OCI-LY3 (cell line): ENCODE data around the gene KRT36.

ENCODE experiments used
- H2AFZ ChIP-seq: fragments of 200-600, 300-600 bp; shearing (Covaris generic); 2 replicates; pipeline ENCODE4 v1.6.0; 2014; ENCODE audit warnings: antibody characterized with exemption, low read depth, low read length
- H3K27ac ChIP-seq: fragments of 200-600, 300-600 bp; sonication (generic); 2 replicates; pipeline ENCODE4 v1.5.1; 2014; ENCODE audit warnings: mild to moderate bottlenecking, low read length, moderate library complexity, mixed read lengths
- H3K27me3 ChIP-seq: fragments of 200-600, 300-600 bp; sonication (generic); 2 replicates; pipeline ENCODE4 v1.6.1; 2014; ENCODE audit warnings: low read depth, low read length, mixed read lengths
- H3K36me3 ChIP-seq: fragments of 200-600, 300-600 bp; sonication (generic); replicated peaks from 2 replicates; pipeline ENCODE3; 2014; ENCODE audit warnings: low read depth, low read length, mixed read lengths
- H3K4me1 ChIP-seq: fragments of 300-600, 200-600 bp; sonication (generic); 2 replicates; pipeline ENCODE4 v1.6.1; 2014; ENCODE audit warnings: low read length, mixed read lengths
- H3K4me2 ChIP-seq: fragments of 200-600, 300-600 bp; sonication (generic); 2 replicates; pipeline ENCODE4 v1.6.1; 2014; ENCODE audit warnings: low read length, mixed read lengths
- H3K4me3 ChIP-seq: fragments of 300-600, 200-600 bp; sonication (generic); 2 replicates; pipeline ENCODE4 v1.5.1; 2014; ENCODE audit warnings: antibody characterized with exemption, mild to moderate bottlenecking, low read length, moderate library complexity
- H3K79me2 ChIP-seq: fragments of 300-600, 200-600 bp; shearing (Covaris generic); 2 replicates; pipeline ENCODE4 v1.6.1; 2014; ENCODE audit warnings: mild to moderate bottlenecking, low read length, mixed read lengths
- H3K9ac ChIP-seq: fragments of 300-600, 200-600 bp; shearing (Covaris generic); 2 replicates; pipeline ENCODE4 v1.6.0; 2014; ENCODE audit warnings: mild to moderate bottlenecking, low read length, moderate library complexity
- H3K9me3 ChIP-seq: fragments of 200-600, 300-600 bp; shearing (Covaris generic); 2 replicates; pipeline ENCODE4 v1.6.1; 2014; ENCODE audit warnings: low read length, mixed read lengths; ENCODE audit not compliant: insufficient read depth
- H4K20me1 ChIP-seq: fragments of 200-600, 300-600 bp; sonication (generic); 2 replicates; pipeline ENCODE4 v1.6.1; 2016; ENCODE audit warnings: low read length, mixed read lengths; ENCODE audit not compliant: insufficient read depth
- CTCF ChIP-seq: fragments of 200-600, 300-600 bp; sonication (generic); IDR thresholded peaks from 2 replicates; pipeline ENCODE4 v1.5.1; 2014; ENCODE audit warnings: antibody characterized with exemption, low read length, low read depth
- EZH2phosphoT487 ChIP-seq: fragments of 200-600 bp; shearing (Covaris generic); IDR thresholded peaks from 2 replicates; pipeline ENCODE4 v1.6.1; 2018; ENCODE audit warnings: antibody characterized with exemption, mixed run types, low read depth

Gene KRT36

GRCh38 chr17:41522301-41523224 is 32.9 kb upstream of the KRT36 start:
- no peak overlapping the region for H3K4me3 ChIP-seq
- no peak overlapping the region for H3K4me2 ChIP-seq
- H3K27ac ChIP-seq = no peak overlapping the region
- no peak for TF ChIP-seq CTCF
- no peak for TF ChIP-seq EZH2phosphoT487
- H4K20me1 ChIP-seq = no peaks in the 10 kb centered on the region
- no peak overlapping the region for H2AFZ ChIP-seq
- no peaks in the 10 kb centered on the region for H3K4me1 ChIP-seq
- no peaks in the 10 kb centered on the region for H3K79me2 ChIP-seq
- H3K9me3 ChIP-seq = no peaks in the 10 kb centered on the region
- H3K36me3 ChIP-seq = no peaks in the 10 kb centered on the region
- peaks cover 9% of the 10 kb centered on the region for H3K27me3 ChIP-seq
- no peak overlapping the region for H3K9ac ChIP-seq

GRCh38 chr17:41521574-41522261 is 32.0 kb upstream of the KRT36 start:
- no peak overlapping the region for H3K9ac ChIP-seq

GRCh38 chr17:41520821-41521521 is 31.3 kb upstream of the KRT36 start:
- no peak overlapping the region for H3K4me2 ChIP-seq
- peaks cover 9% of the 10 kb centered on the region for H3K27me3 ChIP-seq
- no peaks in the 10 kb centered on the region for H4K20me1 ChIP-seq
- H3K9me3 ChIP-seq = no peaks in the 10 kb centered on the region
- TF ChIP-seq CTCF (no peak), EZH2phosphoT487 (no peak)
- H3K36me3 ChIP-seq = no peaks in the 10 kb centered on the region
- no peaks in the 10 kb centered on the region for H3K4me1 ChIP-seq
- H3K4me3 ChIP-seq = no peak overlapping the region
- no peak overlapping the region for H2AFZ ChIP-seq
- no peak overlapping the region for H3K27ac ChIP-seq
- H3K79me2 ChIP-seq = no peaks in the 10 kb centered on the region
- H3K9ac ChIP-seq = no peak overlapping the region

More at GRCh38 chr17:41521574-41522261, 32.0 kb upstream of the KRT36 start:
- H3K79me2 ChIP-seq = no peaks in the 10 kb centered on the region
- H3K4me1 ChIP-seq = no peaks in the 10 kb centered on the region
- H2AFZ ChIP-seq = no peak overlapping the region
- no peak overlapping the region for H3K27ac ChIP-seq
- H4K20me1 ChIP-seq = no peaks in the 10 kb centered on the region
- no peaks in the 10 kb centered on the region for H3K36me3 ChIP-seq
- TF ChIP-seq EZH2phosphoT487 (no peak), CTCF (no peak)
- H3K9me3 ChIP-seq = no peaks in the 10 kb centered on the region
- H3K27me3 ChIP-seq = peaks cover 9% of the 10 kb centered on the region
- no peak overlapping the region for H3K4me2 ChIP-seq
- H3K4me3 ChIP-seq = no peak overlapping the region
